AG04450 (cell line): Measurements from ENCODE around the gene TDRD9. TPM values are rescaled to one million over a fixed set of nuclear protein-coding genes. Genes with fewer than 3 reads are reported as not detected.

Experiments
- CTCF ChIA-PET: fragments of 300-600, 350-600 bp; formaldehyde crosslinking; extraction: SDS; loops from one replicate; lab custom pipeline; 2022; ENCODE audit warnings: antibody characterized with exemption, inconsistent platforms; lab: Charles Lee
- POLR2A ChIA-PET: fragments of 350-600 bp; formaldehyde crosslinking; extraction: SDS; loops from one replicate; lab custom pipeline; 2021; ENCODE audit warnings: antibody characterized with exemption, inconsistent platforms; lab: Yijun Ruan, JAX
- DNase-seq: peaks from one replicate; pipeline ENCODE4 v3.0.0-alpha.2; 2011; ENCODE audit warnings: low read depth, low spot score
- H3K27ac ChIP-seq: one replicate; pipeline ENCODE4 v1.5.1; 2012; ENCODE audit warnings: low read depth, low read length, control low read depth
- H3K27me3 ChIP-seq: one replicate; pipeline ENCODE4 v1.6.0; 2012; ENCODE audit warnings: low read length; ENCODE audit not compliant: control insufficient read depth, insufficient read depth
- H3K4me3 ChIP-seq: 2 replicates; pipeline ENCODE4 v1.5.1; 2011; ENCODE audit warnings: mild to moderate bottlenecking, low read depth, low read length, control low read depth
- H3K9me3 ChIP-seq: 2 replicates; pipeline ENCODE4 v1.5.1; 2012; ENCODE audit warnings: low read length; ENCODE audit not compliant: control insufficient read depth, insufficient read depth
- polyA plus RNA-seq: library from polyadenylated mRNA; depleted of rRNA; stranded (reverse); fragments of >200 nt; gene quantifications from 2 replicates; pipeline ENCODE4 v1.2.3, GENCODE V29; 2011
- TF ChIP-seq, protein P1 (sequence below): IDR thresholded peaks from 2 replicates; pipeline ENCODE4 v1.5.1; 2011; ENCODE audit warnings: low read depth, low read length, control low read depth, inconsistent platforms

Gene TDRD9
- polyA plus RNA-seq, 1 experiment = 0.05 TPM

DNA sequence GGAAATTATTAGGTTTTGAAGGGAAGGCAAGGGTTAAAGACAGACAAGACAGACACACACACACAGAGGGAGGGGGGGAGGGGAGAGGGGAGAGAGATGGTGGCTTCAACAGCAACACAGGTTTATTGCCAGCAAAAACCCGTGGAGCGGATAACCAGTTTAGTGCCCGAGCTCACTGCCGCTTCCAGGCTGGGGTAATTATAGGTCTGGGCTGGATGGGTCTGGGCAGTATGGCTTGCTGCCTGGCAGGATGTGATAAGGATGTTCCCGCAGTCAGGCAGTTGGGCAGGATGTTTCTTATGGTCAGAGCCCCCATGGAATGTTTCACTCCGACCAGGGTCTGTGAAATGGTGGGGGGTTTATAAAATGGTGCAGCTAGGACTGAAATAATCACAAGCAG, 4.4 kb upstream of the TDRD9 start:
- DNase-seq = no peak
- ChIA-PET CTCF (interaction anchor here (0.6 to 0.8 kb wide), 2 partner anchors 23 to 352 kb away, joined by 3 to 4 read pairs; no protein-coding TSS in a partner anchor), POLR2A (no interaction called here)
- Histone ChIP-seq H3K4me3 (no peak overlapping the region), H3K27ac (no peak overlapping the region), H3K27me3 (peaks cover 7% of the 10 kb centered on the region), H3K9me3 (peaks cover 10% of the 10 kb centered on the region; the same call in 1 of the 2 replicates)
- TF ChIP-seq, protein P1, sequence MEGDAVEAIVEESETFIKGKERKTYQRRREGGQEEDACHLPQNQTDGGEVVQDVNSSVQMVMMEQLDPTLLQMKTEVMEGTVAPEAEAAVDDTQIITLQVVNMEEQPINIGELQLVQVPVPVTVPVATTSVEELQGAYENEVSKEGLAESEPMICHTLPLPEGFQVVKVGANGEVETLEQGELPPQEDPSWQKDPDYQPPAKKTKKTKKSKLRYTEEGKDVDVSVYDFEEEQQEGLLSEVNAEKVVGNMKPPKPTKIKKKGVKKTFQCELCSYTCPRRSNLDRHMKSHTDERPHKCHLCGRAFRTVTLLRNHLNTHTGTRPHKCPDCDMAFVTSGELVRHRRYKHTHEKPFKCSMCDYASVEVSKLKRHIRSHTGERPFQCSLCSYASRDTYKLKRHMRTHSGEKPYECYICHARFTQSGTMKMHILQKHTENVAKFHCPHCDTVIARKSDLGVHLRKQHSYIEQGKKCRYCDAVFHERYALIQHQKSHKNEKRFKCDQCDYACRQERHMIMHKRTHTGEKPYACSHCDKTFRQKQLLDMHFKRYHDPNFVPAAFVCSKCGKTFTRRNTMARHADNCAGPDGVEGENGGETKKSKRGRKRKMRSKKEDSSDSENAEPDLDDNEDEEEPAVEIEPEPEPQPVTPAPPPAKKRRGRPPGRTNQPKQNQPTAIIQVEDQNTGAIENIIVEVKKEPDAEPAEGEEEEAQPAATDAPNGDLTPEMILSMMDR = no peak

DNA sequence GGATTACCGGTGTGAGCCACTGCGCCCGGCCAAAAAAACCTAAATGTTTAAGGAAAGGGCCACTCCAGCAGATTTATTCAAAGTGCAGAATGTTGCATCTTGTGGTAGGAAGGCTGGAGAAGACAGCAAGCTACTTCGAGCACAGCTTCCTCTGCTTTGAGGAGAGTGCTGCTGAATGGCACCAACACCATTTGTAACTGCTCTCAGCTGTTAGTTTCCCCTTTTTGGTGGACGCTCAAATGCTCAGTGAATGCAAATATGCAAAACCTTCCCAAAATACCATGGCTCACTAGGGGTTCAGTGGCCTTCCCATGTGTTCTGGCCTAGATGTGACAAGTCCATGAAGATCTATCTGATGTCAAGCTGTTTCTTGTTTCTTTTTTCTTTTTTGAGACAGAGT, 2.9 kb upstream of the TDRD9 start:
- H3K27ac ChIP-seq = no peak overlapping the region
- peaks cover 7% of the 10 kb centered on the region for H3K27me3 ChIP-seq
- no peak for DNase-seq
- H3K4me3 ChIP-seq = no peak overlapping the region
- TF ChIP-seq, protein P1 = no peak
- CTCF ChIA-PET = no interaction called here
- POLR2A ChIA-PET = no interaction called here
- H3K9me3 ChIP-seq = peaks cover 10% of the 10 kb centered on the region; the same call in 1 of the 2 replicates

DNA sequence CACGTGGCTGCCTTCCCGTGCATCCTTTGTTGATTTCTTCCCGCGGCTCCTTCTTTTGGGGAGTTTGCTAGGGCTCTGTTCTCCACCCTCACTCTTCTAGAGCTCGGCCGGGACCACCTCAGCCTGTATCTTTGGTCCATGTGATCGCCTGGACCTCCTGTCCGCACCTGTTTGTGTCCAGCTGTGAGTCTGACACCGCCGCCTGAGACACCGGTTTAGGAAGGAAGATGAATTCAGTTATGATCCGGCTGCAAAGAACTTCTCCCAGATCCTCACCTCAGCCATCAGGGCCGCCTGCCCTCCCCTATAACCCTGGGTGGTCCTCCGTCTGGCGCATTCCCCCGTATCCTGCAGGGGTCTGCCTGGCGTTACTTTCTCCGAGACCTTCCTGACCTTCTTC, 690 bp upstream of the TDRD9 start:
- ChIA-PET CTCF (no interaction called here), POLR2A (no interaction called here)

DNA sequence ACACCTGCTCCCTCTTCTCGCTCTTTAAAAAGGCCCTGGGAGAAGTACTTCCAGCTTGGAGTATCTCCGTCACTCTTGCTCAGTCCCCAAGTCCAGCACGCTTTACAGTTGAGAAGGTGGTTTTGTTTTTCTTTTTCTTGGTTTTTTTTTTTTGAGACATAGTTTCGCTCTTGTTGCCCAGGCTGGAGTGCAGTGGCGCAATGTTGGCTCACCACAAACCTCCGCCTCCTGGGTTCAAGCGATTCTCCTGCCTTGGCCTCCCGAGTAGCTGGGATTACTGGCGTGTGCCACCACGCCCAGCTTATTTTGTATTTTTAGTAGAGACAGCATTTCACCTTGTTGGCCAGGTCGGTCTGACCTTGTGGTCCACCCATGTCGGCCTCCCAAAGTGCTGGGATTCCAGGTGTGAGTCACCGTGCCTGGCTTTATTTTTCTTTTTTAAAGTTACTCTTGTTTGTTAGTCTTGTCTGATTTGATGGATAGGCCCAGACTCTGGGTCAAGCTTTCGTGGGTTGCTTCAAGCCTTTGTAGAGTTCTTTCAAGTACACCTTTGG, 1.9 kb downstream of the TDRD9 start:
- Histone ChIP-seq H3K4me3 (no peak overlapping the region), H3K9me3 (peaks cover 6% of the 10 kb centered on the region; the same call in 1 of the 2 replicates), H3K27ac (no peak overlapping the region), H3K27me3 (peaks cover 9% of the 10 kb centered on the region)
- ChIA-PET CTCF (interaction anchor here (0.8 kb wide), 1 partner anchor 8 kb away, joined by 5 read pairs; no protein-coding TSS in a partner anchor), POLR2A (no interaction called here)
- DNase-seq = no peak
- TF ChIP-seq, protein P1 = no peak

More for the DNA sequence above, 690 bp upstream of the TDRD9 start:
- no peak for DNase-seq
- no peak overlapping the region for H3K4me3 ChIP-seq
- peaks cover 11% of the 10 kb centered on the region for H3K27me3 ChIP-seq
- no peak overlapping the region for H3K27ac ChIP-seq
- H3K9me3 ChIP-seq = peaks cover 6% of the 10 kb centered on the region; the same call in 1 of the 2 replicates
- TF ChIP-seq, protein P1 = no peak

DNA sequence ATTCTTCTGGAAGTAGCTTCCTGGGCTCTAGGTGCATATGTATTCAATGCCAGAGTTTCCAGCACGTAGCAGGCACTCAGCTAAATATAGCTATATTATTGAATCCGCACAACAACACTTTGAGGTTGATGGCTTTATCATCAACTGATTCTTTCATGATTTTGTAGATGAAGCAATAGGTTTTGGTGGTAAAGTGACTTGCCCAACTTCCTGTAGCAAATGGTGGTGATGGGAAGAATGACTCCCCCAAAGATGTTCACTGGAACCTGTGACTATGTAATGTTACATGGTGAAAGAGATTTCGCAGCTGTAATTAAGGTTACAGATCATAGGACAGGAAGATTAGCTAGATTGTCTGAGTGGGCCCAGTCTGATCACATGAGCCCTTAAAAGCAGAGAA, 3.2 kb downstream of the TDRD9 start:
- Histone ChIP-seq H3K4me3 (no peak overlapping the region), H3K9me3 (peaks cover 6% of the 10 kb centered on the region; the same call in 1 of the 2 replicates), H3K27me3 (peaks cover 4% of the 10 kb centered on the region), H3K27ac (no peak overlapping the region)
- POLR2A ChIA-PET = interaction anchor here (0.6 kb wide), 1 partner anchor 237 kb away, joined by 9 read pairs; no protein-coding TSS in a partner anchor
- DNase-seq = no peak
- CTCF ChIA-PET = interaction anchor here (1.3 to 1.4 kb wide), 2 partner anchors 10 to 31 kb away, joined by 3 read pairs; no protein-coding TSS in a partner anchor
- TF ChIP-seq, protein P1 = no peak
